ENCODE results near the gene TGFA. TPM values are rescaled to one million over a fixed set of nuclear protein-coding genes. Genes with fewer than 3 reads are reported as not detected.

The TGFA gene
- total and polyA plus RNA-seq, 2 experiments from 2014 or later, result 1.4 to 6.5 TPM

DNA sequence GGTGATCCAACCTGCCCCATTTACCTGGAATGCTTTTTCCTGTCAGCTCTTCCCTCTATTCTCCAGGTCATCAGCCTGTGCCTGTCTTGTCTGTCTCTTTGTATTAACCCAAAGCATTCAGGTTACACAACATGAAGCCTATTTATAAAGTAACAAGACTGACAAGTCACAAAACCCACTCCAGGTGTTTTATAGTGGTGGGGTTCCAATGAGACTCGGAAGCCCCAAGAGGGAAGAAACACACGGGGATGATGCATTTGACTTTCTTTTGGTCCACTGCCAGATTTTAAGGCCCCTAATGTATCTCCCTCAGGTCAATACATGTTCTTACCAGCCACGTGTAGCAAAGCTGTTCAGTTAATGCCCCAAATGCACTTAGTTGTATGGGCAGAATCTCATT is 27.5 kb downstream of the TGFA start:
- DNase-seq (ENCODE audit: low spot score) (no peak), ATAC-seq (no peak)
- H3K27me3 ChIP-seq (ENCODE audit: insufficient read depth), result no peaks in the 10 kb centered on the region
- H3K9me3 Mint-ChIP-seq, result no peaks in the 10 kb centered on the region
- H3K36me3 Mint-ChIP-seq (ENCODE audit: low read depth), result no peaks in the 10 kb centered on the region
- H4K20me1 ChIP-seq (replicated peaks; ENCODE audit: insufficient read depth), result no peaks in the 10 kb centered on the region
- H3F3A ChIP-seq (replicated peaks; ENCODE audit: low read depth), result no peaks in the 10 kb centered on the region
- no peak overlapping the region for H3K4me2 ChIP-seq
- peaks cover 8% of the 10 kb centered on the region; the same call in 1 of the 2 replicates for H3K9me2 ChIP-seq (ENCODE audit: insufficient read depth)
- no peak overlapping the region for H2AFZ ChIP-seq
- H3K27ac ChIP-seq (ENCODE audit: low read depth), result no peak overlapping the region
- H3K79me2 ChIP-seq (replicated peaks; ENCODE audit: insufficient read depth), result no peaks in the 10 kb centered on the region
- peaks cover 9% of the 10 kb centered on the region for H3K4me1 ChIP-seq (ENCODE audit: insufficient read depth)
- H3K36me3 ChIP-seq (ENCODE audit: insufficient read depth), result no peaks in the 10 kb centered on the region
- H3K4me3 Mint-ChIP-seq, result no peak overlapping the region
- H3K27me3 Mint-ChIP-seq (ENCODE audit: insufficient read depth, low read depth, poor library complexity), result peaks cover 9% of the 10 kb centered on the region
- TF ChIP-seq EZH2phosphoT487 (IDR thresholded peaks at IDR 0.05; ENCODE audit: unreplicated experiment), result no peak
- no peak for TF ChIP-seq ZNF331 (CRISPR knock-in tag; IDR thresholded peaks at IDR 0.05; ENCODE audit: low read depth)
- TF ChIP-seq, protein P1, sequence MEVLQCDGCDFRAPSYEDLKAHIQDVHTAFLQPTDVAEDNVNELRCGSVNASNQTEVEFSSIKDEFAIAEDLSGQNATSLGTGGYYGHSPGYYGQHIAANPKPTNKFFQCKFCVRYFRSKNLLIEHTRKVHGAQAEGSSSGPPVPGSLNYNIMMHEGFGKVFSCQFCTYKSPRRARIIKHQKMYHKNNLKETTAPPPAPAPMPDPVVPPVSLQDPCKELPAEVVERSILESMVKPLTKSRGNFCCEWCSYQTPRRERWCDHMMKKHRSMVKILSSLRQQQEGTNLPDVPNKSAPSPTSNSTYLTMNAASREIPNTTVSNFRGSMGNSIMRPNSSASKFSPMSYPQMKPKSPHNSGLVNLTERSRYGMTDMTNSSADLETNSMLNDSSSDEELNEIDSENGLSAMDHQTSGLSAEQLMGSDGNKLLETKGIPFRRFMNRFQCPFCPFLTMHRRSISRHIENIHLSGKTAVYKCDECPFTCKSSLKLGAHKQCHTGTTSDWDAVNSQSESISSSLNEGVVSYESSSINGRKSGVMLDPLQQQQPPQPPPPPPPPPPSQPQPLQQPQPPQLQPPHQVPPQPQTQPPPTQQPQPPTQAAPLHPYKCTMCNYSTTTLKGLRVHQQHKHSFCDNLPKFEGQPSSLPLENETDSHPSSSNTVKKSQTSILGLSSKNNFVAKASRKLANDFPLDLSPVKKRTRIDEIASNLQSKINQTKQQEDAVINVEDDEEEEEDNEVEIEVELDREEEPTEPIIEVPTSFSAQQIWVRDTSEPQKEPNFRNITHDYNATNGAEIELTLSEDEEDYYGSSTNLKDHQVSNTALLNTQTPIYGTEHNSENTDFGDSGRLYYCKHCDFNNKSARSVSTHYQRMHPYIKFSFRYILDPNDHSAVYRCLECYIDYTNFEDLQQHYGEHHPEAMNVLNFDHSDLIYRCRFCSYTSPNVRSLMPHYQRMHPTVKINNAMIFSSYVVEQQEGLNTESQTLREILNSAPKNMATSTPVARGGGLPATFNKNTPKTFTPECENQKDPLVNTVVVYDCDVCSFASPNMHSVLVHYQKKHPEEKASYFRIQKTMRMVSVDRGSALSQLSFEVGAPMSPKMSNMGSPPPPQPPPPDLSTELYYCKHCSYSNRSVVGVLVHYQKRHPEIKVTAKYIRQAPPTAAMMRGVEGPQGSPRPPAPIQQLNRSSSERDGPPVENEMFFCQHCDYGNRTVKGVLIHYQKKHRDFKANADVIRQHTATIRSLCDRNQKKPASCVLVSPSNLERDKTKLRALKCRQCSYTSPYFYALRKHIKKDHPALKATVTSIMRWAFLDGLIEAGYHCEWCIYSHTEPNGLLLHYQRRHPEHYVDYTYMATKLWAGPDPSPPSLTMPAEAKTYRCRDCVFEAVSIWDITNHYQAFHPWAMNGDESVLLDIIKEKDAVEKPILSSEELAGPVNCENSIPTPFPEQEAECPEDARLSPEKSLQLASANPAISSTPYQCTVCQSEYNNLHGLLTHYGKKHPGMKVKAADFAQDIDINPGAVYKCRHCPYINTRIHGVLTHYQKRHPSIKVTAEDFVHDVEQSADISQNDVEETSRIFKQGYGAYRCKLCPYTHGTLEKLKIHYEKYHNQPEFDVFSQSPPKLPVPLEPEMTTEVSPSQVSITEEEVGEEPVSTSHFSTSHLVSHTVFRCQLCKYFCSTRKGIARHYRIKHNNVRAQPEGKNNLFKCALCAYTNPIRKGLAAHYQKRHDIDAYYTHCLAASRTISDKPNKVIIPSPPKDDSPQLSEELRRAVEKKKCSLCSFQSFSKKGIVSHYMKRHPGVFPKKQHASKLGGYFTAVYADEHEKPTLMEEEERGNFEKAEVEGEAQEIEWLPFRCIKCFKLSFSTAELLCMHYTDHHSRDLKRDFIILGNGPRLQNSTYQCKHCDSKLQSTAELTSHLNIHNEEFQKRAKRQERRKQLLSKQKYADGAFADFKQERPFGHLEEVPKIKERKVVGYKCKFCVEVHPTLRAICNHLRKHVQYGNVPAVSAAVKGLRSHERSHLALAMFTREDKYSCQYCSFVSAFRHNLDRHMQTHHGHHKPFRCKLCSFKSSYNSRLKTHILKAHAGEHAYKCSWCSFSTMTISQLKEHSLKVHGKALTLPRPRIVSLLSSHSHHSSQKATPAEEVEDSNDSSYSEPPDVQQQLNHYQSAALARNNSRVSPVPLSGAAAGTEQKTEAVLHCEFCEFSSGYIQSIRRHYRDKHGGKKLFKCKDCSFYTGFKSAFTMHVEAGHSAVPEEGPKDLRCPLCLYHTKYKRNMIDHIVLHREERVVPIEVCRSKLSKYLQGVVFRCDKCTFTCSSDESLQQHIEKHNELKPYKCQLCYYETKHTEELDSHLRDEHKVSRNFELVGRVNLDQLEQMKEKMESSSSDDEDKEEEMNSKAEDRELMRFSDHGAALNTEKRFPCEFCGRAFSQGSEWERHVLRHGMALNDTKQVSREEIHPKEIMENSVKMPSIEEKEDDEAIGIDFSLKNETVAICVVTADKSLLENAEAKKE (CRISPR knock-in tag; IDR thresholded peaks at IDR 0.05), result no peak
- no peak for TF ChIP-seq STAT1 (IDR thresholded peaks at IDR 0.05; ENCODE audit: unreplicated experiment)
- TF ChIP-seq JUNB (IDR thresholded peaks at IDR 0.05; ENCODE audit: unreplicated experiment), result no peak
- TF ChIP-seq ZNF114 (CRISPR knock-in tag; IDR thresholded peaks at IDR 0.05), result no peak
- TF ChIP-seq POLR2AphosphoS5 (IDR thresholded peaks at IDR 0.05; ENCODE audit: low read depth), result no peak
- no peak for TF ChIP-seq CREB1 (CRISPR knock-in tag; IDR thresholded peaks at IDR 0.05; ENCODE audit: low read depth)
- TF ChIP-seq, protein P2, sequence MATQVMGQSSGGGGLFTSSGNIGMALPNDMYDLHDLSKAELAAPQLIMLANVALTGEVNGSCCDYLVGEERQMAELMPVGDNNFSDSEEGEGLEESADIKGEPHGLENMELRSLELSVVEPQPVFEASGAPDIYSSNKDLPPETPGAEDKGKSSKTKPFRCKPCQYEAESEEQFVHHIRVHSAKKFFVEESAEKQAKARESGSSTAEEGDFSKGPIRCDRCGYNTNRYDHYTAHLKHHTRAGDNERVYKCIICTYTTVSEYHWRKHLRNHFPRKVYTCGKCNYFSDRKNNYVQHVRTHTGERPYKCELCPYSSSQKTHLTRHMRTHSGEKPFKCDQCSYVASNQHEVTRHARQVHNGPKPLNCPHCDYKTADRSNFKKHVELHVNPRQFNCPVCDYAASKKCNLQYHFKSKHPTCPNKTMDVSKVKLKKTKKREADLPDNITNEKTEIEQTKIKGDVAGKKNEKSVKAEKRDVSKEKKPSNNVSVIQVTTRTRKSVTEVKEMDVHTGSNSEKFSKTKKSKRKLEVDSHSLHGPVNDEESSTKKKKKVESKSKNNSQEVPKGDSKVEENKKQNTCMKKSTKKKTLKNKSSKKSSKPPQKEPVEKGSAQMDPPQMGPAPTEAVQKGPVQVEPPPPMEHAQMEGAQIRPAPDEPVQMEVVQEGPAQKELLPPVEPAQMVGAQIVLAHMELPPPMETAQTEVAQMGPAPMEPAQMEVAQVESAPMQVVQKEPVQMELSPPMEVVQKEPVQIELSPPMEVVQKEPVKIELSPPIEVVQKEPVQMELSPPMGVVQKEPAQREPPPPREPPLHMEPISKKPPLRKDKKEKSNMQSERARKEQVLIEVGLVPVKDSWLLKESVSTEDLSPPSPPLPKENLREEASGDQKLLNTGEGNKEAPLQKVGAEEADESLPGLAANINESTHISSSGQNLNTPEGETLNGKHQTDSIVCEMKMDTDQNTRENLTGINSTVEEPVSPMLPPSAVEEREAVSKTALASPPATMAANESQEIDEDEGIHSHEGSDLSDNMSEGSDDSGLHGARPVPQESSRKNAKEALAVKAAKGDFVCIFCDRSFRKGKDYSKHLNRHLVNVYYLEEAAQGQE (IDR thresholded peaks at IDR 0.05; ENCODE audit: unreplicated experiment), result no peak
- TF ChIP-seq NANOG (IDR thresholded peaks at IDR 0.05; ENCODE audit: borderline replicate concordance), result no peak
- H3K27ac Mint-ChIP-seq, result no peak overlapping the region
- no peak overlapping the region for H3K4me3 ChIP-seq
- peaks cover 18% of the 10 kb centered on the region for H3K4me1 Mint-ChIP-seq
